Cardiac fibroblast (primary cell): ENCODE results near the gene ITM2A.

ENCODE experiments used
- DNase-seq, 2 donors: peaks; one replicate each; pipeline versions ENCODE4 v3.0.0 to v3.0.0-alpha.2; 2010; ENCODE audit warnings: low read depth in 2 of 2
- H3K4me3 ChIP-seq, 2 donors: replicated peaks in 1 of 2; 1 replicate in 1 of 2; 2 replicates in 1 of 2; pipeline ENCODE4 v1.5.1; 2011; ENCODE audit warnings: low read depth in 2 of 2, low read length in 2 of 2, mild to moderate bottlenecking in 2 of 2, moderate library complexity in 1 of 2
- CTCF ChIP-seq: IDR thresholded peaks from one replicate; pipeline ENCODE4 v1.5.1; 2011; ENCODE audit warnings: low read depth, mild to moderate bottlenecking, low read length, inconsistent platforms

ITM2A gene

GRCh38 chrX:79367907-79368306, 773 bp upstream of the ITM2A start:
- DNase-seq, result no peak
- no peak overlapping the region for H3K4me3 ChIP-seq
- no peak for TF ChIP-seq CTCF

- no peak for DNase-seq
- H3K4me3 ChIP-seq, result peak overlapping the region; percentile 19 to 28
- no peak for TF ChIP-seq CTCF
Observed at GRCh38 chrX:79366556-79366872, 620 bp downstream of the ITM2A start.

GRCh38 chrX:79365591-79365990, 1.5 kb downstream of the ITM2A start:
- DNase-seq, result no peak
- no peak overlapping the region for H3K4me3 ChIP-seq
- no peak for TF ChIP-seq CTCF

GRCh38 chrX:79364306-79364705, 2.8 kb downstream of the ITM2A start:
- no peak for DNase-seq
- no peak overlapping the region for H3K4me3 ChIP-seq
- TF ChIP-seq CTCF, result no peak

GRCh38 chrX:79361192-79361870, 5.8 kb downstream of the ITM2A start:
- no peak for DNase-seq
- no peak overlapping the region for H3K4me3 ChIP-seq
- no peak for TF ChIP-seq CTCF

GRCh38 chrX:79336869-79337815, 30.0 kb downstream of the ITM2A start:
- no peak overlapping the region for H3K4me3 ChIP-seq
- no peak for TF ChIP-seq CTCF
- no peak for DNase-seq
